Keratinocyte (primary cell): ENCODE measurements around the gene TTC8. TPM values are rescaled to one million over a fixed set of nuclear protein-coding genes. Genes with fewer than 3 reads are reported as not detected.

Experiments used
- DNase-seq: peaks from one replicate; pipeline ENCODE4 v3.0.0-alpha.2; 2011; ENCODE audit warnings: low read depth, missing footprints, low spot score
- FAIRE-seq: peaks from 2 replicates; lab custom pipeline; 2011; peaks lifted over from hg19 to GRCh38; lab: Jason Lieb, UNC
- H2AFZ ChIP-seq: 2 replicates; pipeline ENCODE4 v1.6.0; 2012; ENCODE audit warnings: low read length, control low read depth, inconsistent platforms; ENCODE audit not compliant: control insufficient read depth
- H3K27ac ChIP-seq: 2 replicates; pipeline ENCODE4 v1.5.1; 2011; ENCODE audit warnings: low read length; ENCODE audit not compliant: control insufficient read depth, insufficient read depth
- H3K27me3 ChIP-seq: 3 replicates; pipeline ENCODE4 v1.6.0; 2011; ENCODE audit warnings: low read length; ENCODE audit not compliant: control insufficient read depth, insufficient read depth; ENCODE audit errors: extremely low read depth
- H3K36me3 ChIP-seq, 2 experiments: 2 replicates in 1 of 2; 3 replicates in 1 of 2; pipeline ENCODE4 v1.5.1; 2011; ENCODE audit warnings: low read length in 2 of 2, mild to moderate bottlenecking in 1 of 2; ENCODE audit not compliant: control insufficient read depth in 2 of 2, insufficient read depth in 2 of 2; ENCODE audit errors: extremely low read depth in 1 of 2
- H3K4me1 ChIP-seq: 3 replicates; pipeline ENCODE4 v1.5.1; 2011; ENCODE audit warnings: low read length; ENCODE audit not compliant: control insufficient read depth, insufficient read depth; ENCODE audit errors: extremely low read depth
- H3K4me2 ChIP-seq: 3 replicates; pipeline ENCODE4 v1.6.0; 2011; ENCODE audit warnings: low read depth, low read length; ENCODE audit not compliant: control insufficient read depth, insufficient read depth; ENCODE audit errors: extremely low read depth
- H3K4me3 ChIP-seq, 3 experiments: fragments of 200-600 bp in 1 of 3; sonication (generic) in 1 of 3; 2 replicates in 2 of 3; 3 replicates in 1 of 3; pipeline ENCODE4 v1.5.1; 2011 to 2016; ENCODE audit warnings: low read length in 3 of 3, mild to moderate bottlenecking in 3 of 3, control low read depth in 2 of 3, inconsistent platforms in 1 of 3, low read depth in 1 of 3, mixed read lengths in 1 of 3, mixed run types in 1 of 3, moderate library complexity in 1 of 3; ENCODE audit not compliant: control insufficient read depth in 2 of 3, insufficient read depth in 2 of 3; ENCODE audit errors: extremely low read depth in 1 of 3
- H3K79me2 ChIP-seq: 2 replicates; pipeline ENCODE4 v1.6.0; 2012; ENCODE audit warnings: low read length; ENCODE audit not compliant: control insufficient read depth, insufficient read depth
- H3K9ac ChIP-seq: 3 replicates; pipeline ENCODE4 v1.6.0; 2011; ENCODE audit warnings: low read length; ENCODE audit not compliant: control insufficient read depth, insufficient read depth; ENCODE audit errors: extremely low read depth
- H3K9me1 ChIP-seq: 3 replicates; pipeline ENCODE4 v1.6.0; 2011; ENCODE audit warnings: low read length; ENCODE audit not compliant: control insufficient read depth, insufficient read depth; ENCODE audit errors: extremely low read depth
- H3K9me3 ChIP-seq: 2 replicates; pipeline ENCODE4 v1.5.1; 2012; ENCODE audit warnings: low read depth, low read length; ENCODE audit not compliant: control insufficient read depth
- H4K20me1 ChIP-seq: 3 replicates; pipeline ENCODE4 v1.6.0; 2011; ENCODE audit warnings: low read length; ENCODE audit not compliant: control insufficient read depth, insufficient read depth; ENCODE audit errors: extremely low read depth
- CTCF ChIP-seq, 3 experiments: IDR thresholded peaks in 1 of 3; conservative IDR thresholded peaks in 1 of 3; optimal IDR thresholded peaks in 1 of 3; 2 replicates in 2 of 3; 3 replicates in 1 of 3; pipeline versions ENCODE3 to v1.5.1; 2011; ENCODE audit warnings: low read length in 3 of 3, mild to moderate bottlenecking in 3 of 3, moderate library complexity in 2 of 3, control low read depth in 1 of 3, inconsistent platforms in 1 of 3; ENCODE audit not compliant: insufficient read depth in 2 of 3; ENCODE audit errors: extremely low read depth in 1 of 3
- EZH2 ChIP-seq: IDR thresholded peaks from one replicate; pipeline ENCODE4 v1.6.1; 2012; ENCODE audit warnings: inconsistent platforms, mild to moderate bottlenecking, low read length, moderate library complexity
- dilution Hi-C: fragments of 300-500 bp; cut with MboI; formaldehyde crosslinking; loops from one replicate; pipeline ENCODE4 v1.7.0; 2020; ENCODE audit warnings: low sequenced_read_pairs; ENCODE audit not compliant: extremely low pct_ligation_motif_present
- polyA plus RNA-seq, 5 experiments: library from polyadenylated mRNA; depleted of rRNA in 3 of 5; stranded (reverse) in 3 of 5; stranded (forward) in 1 of 5; unstranded in 1 of 5; fragments of >200 nt; gene quantifications; 1 replicate in 1 of 5; 2 replicates in 3 of 5; 3 replicates in 1 of 5; pipeline versions ENCODE4 v1.2.1 to v1.2.3, GENCODE V29; 2011 to 2012; ENCODE audit warnings: missing spikeins in 2 of 5, low read depth in 1 of 5, low replicate concordance in 1 of 5

The TTC8 gene
- polyA plus RNA-seq, 1 donor (not counting 4 experiments of a cell fraction or from before 2014, with no cell fraction given), result 43.0 TPM

- no peak overlapping the region for H3K4me2 ChIP-seq
- DNase-seq (no peak), FAIRE-seq (no peak)
- no peaks in the 10 kb centered on the region for H3K9me3 ChIP-seq
- dilution Hi-C loops, result no loop called here
- H3K9me1 ChIP-seq, result no peaks in the 10 kb centered on the region
- H4K20me1 ChIP-seq, result no peaks in the 10 kb centered on the region
- no peak overlapping the region for H3K9ac ChIP-seq
- H3K36me3 ChIP-seq, result no peaks in the 10 kb centered on the region
- no peak overlapping the region for H3K4me3 ChIP-seq
- no peaks in the 10 kb centered on the region for H3K4me1 ChIP-seq
- no peak for TF ChIP-seq EZH2
- TF ChIP-seq CTCF (optimal IDR thresholded peaks at IDR 0.05 in 1 of 3, IDR thresholded peaks at IDR 0.05 in 1 of 3, conservative IDR thresholded peaks at IDR 0.05 in 1 of 3; ENCODE audit: extremely low read depth in 1 of 3, insufficient read depth in 2 of 3, low read length in 3 of 3), result no peak
- H3K27ac ChIP-seq, result no peak overlapping the region
- no peak overlapping the region for H2AFZ ChIP-seq
- H3K27me3 ChIP-seq, result no peaks in the 10 kb centered on the region
- H3K79me2 ChIP-seq, result no peaks in the 10 kb centered on the region
Measured at GRCh38 chr14:88911809-88912208, 87.4 kb downstream of the TTC8 start.

GRCh38 chr14:88914956-88915355 lies 90.5 kb downstream of the TTC8 start:
- no peaks in the 10 kb centered on the region for H3K36me3 ChIP-seq
- H2AFZ ChIP-seq, result no peak overlapping the region
- H3K9me3 ChIP-seq, result no peaks in the 10 kb centered on the region
- no peaks in the 10 kb centered on the region for H3K9me1 ChIP-seq
- no peak overlapping the region for H3K27ac ChIP-seq
- H3K4me3 ChIP-seq, result no peak overlapping the region
- TF ChIP-seq EZH2 (no peak), CTCF (optimal IDR thresholded peaks at IDR 0.05 in 1 of 3, IDR thresholded peaks at IDR 0.05 in 1 of 3, conservative IDR thresholded peaks at IDR 0.05 in 1 of 3; ENCODE audit: extremely low read depth in 1 of 3, insufficient read depth in 2 of 3, low read length in 3 of 3) (no peak)
- no peak overlapping the region for H3K4me2 ChIP-seq
- dilution Hi-C loops, result no loop called here
- no peaks in the 10 kb centered on the region for H3K4me1 ChIP-seq
- H4K20me1 ChIP-seq, result no peaks in the 10 kb centered on the region
- no peak for DNase-seq
- H3K27me3 ChIP-seq, result no peaks in the 10 kb centered on the region
- no peak for FAIRE-seq
- H3K9ac ChIP-seq, result no peak overlapping the region
- no peaks in the 10 kb centered on the region for H3K79me2 ChIP-seq
